GM19043 (cell line): Measurements from ENCODE around the gene ARHGAP19.

Experiments used
- ATAC-seq: cut with Tn5 transposase; IDR thresholded peaks from one replicate; pipeline ENCODE4 v1.9.1; 2021; ENCODE audit warnings: low read depth; ENCODE audit not compliant: unreplicated experiment

ARHGAP19 gene, protein sequence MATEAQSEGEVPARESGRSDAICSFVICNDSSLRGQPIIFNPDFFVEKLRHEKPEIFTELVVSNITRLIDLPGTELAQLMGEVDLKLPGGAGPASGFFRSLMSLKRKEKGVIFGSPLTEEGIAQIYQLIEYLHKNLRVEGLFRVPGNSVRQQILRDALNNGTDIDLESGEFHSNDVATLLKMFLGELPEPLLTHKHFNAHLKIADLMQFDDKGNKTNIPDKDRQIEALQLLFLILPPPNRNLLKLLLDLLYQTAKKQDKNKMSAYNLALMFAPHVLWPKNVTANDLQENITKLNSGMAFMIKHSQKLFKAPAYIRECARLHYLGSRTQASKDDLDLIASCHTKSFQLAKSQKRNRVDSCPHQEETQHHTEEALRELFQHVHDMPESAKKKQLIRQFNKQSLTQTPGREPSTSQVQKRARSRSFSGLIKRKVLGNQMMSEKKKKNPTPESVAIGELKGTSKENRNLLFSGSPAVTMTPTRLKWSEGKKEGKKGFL

DNA sequence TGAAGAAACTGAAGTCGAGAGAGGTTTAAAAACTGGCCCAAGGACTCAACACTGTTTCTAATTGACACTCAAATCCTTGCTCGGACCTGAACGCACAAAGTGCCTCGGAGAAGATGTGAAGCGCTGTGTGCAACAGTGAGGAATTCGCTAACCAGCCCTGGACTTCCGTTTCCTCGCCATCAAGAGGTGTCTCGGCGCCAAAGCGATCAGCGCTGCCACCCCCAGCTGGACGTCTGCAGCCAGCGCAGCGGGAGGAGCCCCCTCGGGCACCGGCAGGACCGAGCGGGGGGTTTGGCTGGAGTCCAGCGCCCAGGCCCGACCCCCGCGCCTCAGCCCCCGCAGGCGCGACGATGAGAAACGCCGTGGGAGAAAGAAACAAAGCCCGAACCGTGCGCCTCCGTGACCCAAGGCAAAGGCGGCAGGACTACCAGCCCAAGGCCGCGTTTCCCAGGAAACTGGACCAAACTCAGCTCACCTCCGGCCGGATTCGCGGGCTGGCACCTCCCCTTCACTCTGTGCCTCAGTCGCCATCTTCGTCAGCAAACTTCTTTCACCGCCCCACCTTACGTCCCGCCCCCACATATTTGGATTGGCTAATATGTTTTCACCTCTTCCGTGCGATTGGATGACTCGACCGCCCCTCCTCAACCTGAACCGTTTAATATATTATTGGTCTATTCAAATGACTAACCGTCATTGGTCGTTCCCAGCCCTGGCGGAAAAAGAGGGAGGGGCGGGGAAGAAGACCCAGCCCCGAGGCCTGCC, at the start of gene ARHGAP19:
Gene ARHGAP19 (minus strand): TSS at position 541 of the 765 bp plus-strand sequence. CDS start 10 bp downstream, at position 531.
- ATAC-seq = peak; percentile 96

DNA sequence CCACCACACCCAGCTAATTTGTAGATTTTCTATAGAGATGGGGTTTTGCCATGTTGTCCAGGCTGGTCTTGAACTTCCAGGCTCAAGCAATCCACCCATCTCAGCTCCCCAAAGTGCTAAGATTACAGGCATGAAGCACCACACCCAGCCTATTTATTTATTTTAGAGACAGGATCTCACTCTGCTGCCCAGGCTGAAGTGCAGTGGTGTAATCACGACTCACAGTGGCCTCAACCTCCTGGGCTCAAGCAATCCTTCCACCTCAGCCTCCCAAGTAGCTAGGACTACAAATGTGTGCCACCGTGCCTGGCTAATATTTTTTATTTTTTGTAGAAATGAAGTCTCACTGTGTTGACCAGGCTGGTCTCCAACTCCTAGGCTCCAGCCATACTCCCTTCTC, 49.0 kb upstream of the ARHGAP19 start:
- ATAC-seq = no peak

DNA sequence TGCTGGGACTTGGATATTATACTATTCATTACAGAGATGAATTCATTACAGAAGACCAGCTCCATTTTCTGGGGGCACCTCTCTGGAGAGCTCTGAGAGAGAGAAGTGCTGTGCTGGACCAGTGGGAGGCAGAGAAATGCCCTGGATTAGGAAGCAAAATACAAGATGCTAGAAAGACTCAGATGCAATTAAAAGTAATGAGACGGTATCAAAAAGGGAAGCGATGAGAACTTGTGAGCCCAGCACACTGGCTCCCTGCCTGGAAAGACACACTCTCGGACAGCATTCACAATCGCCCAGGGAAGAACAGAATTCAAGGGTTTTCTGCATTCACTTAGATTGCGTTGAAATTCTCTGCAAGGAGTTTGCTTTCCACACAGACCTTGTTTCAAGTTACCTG, 45.6 kb upstream of the ARHGAP19 start:
- no peak for ATAC-seq

DNA sequence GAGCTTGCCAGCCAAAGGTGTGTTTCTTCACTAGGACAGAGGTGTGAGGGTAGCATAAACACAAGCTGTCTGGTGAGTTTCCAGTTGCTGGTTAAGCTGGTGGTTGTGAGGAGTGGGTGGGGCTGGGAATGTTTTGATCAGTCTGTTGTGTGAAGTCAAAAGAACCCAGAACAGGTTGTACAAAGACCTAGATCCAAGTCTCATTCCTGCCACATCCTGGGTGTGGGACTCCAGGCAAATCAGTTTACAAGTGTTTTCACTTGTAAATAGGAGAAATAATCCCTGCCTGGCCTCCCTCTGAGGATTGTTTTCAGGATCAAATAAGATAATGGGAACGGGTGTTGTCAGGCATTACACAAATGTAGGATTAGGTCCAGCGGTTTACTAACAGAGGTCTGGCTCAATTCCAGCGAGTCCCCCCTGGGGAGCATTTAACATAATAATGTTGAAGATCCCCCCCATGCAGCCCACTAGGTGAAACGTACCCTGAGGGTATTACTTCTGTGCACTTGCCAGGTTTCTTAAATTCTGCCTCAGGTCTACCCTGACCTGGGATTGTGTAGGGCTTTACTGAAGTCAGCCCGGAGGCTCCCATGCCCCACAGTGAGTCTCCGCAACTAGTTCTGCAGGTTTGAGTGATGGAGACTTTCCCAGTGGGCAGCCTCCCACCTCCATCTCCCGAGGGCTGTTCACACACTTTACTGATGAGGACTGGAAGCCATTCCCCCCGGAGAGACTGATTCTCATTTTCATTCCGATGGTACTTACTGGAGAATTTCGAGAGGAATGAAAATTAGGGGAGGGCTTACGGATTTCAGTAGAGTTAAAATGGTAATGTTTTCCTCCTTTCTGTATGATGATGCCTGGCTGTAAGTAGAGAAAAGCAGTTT, 44.8 kb upstream of the ARHGAP19 start:
- ATAC-seq = no peak

DNA sequence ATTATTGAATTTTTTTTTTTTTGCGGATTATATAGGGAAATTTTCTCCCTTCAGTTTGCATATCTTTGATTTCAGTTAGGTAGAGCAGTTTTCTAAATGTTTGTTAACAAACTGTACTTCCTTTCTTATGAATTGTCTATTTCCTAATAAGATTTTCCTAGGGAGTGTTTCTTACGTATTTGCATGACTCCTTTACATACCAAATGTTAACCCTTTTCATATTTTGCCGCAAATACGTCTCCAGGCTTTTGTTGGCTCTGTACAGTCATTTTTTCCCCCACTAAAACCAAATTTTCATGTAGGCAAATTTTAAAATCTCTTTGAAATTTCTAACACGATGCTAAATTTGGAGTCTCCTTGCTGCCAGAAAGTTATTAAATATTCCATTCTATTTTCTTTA, 44.0 kb upstream of the ARHGAP19 start:
- no peak for ATAC-seq

DNA sequence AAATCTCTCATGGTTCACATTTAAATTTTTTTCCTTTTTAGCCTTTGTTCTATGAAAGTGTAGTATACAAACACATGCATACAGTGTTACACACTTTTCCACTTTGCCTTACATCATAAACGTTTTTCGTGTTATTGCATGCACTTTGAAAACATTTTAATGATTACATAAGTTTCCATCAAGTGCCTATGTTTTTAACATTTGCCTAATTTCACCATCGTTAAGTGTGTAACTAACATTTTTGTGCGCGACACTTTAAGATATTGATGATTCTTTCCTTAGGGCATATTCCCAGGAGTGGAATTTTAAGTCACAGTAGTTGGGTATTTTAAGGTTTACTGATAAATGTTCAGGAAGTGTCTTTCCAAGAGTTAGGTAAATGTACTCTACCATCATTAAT, 43.6 kb upstream of the ARHGAP19 start:
- ATAC-seq = no peak

DNA sequence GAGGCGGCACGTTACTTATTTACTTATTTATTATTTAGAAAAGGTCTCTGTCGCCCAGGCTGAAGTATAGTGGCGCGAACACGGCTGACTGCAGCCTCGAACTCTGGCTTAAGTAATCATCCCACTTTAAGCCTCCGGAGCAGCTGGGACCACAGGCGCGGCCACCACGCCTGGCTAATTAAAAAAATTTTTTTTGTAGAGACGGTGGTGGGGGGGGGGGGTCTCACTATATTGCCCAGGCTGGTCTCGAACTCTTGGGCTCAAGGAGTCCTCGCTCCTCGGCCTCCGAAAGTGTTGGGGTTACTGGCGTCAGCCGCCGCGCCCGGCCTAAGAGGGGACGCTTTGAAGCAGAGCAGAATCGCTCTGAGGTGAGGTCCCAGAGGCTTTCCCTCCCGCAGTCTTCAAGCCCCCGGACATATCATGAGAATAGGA, 42.8 kb upstream of the ARHGAP19 start:
- ATAC-seq = no peak

DNA sequence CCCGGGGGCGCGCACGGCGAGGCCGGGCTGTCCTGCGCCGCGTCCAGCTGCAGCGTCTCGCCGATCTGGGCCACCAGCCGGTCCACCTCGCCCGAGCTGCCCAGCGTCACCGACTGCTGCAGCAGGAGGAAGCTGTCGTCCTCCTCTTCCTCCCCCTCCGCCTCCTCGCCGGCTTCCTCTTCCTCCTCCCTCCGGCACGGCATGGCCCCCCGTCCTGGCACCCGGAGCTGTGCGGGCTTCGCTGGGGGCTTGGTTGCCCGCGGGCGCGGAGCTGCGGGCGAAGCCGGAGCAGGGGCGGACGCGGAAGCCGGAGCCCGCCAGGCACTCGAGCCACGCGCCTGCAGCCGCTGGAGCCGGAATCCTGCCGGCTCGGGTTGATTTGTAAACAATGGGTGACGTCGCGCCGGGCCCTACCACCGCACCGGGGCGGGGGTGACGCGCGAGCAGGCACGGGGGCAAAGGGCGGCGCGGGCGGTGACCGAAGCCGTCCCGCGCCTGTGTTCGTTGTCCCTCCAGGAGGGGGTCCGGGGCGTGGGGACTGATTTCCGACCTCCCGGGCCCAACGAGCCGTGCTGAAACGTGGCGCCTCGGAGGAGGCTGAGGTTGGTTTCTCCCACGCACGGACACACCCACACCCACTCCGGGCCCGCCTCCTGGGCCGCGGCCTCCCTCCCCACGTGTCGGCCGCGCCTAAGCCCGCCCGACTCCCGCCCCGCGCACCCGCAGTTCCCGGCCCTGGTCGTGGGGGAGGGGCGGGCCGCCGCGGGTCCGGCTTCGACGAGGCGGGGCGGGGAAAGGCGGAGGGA, 42.1 kb upstream of the ARHGAP19 start, which contains the start of gene FRAT2:
Gene FRAT2 (minus strand): TSS at position 360 of the 806 bp plus-strand sequence. CDS start 157 bp downstream, at position 203.
- peak; percentile 79 for ATAC-seq

DNA sequence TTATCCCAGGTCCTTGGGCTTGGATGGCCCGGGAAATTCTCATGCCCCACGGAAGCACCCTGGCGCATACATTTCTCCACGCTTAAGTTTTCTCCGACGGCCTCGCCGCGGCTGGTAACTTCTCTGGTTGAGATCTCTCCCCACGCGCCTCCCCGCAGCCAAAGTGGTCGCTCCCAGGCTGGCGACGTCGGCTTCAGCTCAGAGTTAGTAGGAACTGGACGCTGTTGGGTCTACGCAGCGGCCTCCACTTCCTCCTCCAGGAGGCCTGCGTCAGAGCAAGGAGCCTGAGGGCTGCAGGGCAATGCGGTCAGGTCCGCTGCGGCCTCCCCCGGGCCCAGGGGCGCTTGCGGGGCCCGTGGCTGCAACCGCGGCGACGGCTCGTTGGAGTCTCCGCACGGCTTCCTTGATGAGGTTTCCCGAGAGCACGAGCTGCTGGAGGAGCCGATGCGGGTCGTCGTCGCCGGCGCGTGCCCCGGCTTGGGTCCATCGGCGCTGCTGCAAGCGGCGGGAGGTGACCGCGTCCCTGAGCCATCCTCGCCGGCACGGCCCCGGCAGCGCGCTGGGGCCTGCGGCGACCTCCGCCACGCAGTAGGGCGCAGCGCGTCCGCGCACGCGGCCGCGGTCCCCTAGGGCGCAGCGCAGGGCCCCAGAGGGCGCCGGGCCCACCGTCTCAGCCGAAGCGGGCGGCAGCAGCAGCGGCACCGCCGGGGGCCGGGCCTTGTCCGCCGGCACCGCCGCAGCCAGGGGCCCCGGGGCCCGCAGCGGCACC, 41.3 kb upstream of the ARHGAP19 start:
- ATAC-seq = no peak

DNA sequence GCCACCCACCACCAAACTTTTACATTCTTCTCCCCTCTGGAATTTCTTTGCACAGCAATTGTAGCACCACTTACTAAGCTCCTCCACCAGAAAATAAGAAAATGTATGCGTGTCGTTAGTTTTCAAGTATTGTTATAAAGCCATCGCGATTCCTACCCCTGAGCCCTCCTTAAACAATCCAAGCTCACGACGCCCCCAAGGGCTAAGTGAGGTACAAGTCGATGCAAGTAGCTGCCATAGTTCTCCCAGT, 40.8 kb upstream of the ARHGAP19 start:
- no peak for ATAC-seq

DNA sequence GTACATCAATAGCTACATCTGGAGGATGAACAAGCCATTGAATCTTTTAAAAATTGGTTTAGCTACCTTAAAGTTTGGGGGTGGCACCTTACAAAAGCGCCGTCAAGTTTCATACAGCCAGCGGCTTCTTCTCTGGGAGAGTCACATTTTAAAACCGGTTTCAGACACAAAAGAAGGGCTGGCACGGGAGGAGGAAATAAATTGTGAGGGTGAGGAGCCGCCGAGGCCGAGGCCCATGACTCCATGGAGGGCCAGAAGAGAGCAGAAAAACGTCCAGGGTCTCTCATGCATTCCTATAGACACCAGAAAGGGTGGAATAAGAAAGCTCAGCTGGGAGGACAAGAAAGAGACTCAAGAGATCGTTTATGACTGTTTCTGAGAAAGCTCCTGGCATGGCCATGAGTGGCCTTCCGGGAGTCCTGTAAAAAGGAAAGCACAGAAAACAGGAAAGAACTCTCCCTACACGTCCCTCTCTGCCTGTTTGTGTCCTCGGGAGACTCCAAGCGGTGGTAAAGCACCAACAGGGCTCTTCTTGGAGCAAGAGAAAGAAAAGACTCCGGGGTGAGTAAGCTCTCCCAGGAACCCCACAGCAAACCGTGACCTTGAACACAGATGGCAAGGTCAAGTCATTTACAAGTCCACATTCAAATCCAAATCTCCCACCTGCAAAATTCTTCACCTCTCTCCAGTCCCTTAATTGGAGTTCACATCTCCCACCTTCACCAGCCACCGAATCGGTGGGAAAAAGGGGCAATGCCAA, 40.3 kb upstream of the ARHGAP19 start:
- ATAC-seq = no peak

DNA sequence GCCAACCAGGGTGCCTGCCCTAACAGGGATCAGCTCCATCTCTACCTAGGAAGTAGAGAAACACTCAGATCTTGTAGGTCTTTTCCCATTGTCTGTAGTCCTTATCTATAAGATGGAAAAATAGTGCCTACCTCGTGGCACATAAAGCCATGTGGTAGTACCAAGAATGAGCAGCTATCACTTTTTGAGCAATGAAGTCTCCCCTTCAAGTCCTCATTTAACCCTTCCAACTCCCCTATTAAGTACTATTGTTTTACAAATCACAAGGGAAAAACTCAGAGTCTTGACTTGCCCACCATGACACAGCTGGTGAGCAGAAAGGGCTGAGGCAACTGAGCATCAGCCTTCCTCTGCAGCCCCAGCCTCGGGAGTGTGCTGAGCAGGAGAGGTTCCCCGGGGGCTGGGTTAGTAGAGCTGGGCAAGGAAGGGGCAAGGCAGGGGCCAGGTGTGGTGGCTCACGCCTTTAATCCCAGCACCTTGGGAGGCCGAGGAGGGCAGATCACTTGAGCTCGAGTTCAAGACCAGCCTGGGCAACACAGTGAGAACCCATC, 38.8 kb upstream of the ARHGAP19 start:
- no peak for ATAC-seq

DNA sequence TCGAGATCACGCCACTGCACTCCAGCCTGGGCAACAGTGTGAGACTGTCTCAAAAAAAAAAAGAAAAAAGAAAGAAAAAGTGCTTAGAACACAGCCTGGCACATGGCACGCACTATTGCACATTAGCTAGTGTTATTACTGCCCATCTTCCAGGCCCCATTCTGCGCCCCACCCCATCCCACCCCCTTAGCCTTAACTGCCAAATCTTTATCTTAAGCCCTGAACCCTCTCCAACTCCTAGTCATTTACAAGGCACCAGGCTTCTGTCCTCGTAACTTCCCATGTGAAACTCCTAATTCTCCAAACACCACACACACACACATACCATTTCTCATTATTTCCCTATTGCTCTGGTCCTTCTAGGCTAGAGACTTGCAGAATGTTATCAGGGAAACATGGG, 37.3 kb upstream of the ARHGAP19 start:
- no peak for ATAC-seq

DNA sequence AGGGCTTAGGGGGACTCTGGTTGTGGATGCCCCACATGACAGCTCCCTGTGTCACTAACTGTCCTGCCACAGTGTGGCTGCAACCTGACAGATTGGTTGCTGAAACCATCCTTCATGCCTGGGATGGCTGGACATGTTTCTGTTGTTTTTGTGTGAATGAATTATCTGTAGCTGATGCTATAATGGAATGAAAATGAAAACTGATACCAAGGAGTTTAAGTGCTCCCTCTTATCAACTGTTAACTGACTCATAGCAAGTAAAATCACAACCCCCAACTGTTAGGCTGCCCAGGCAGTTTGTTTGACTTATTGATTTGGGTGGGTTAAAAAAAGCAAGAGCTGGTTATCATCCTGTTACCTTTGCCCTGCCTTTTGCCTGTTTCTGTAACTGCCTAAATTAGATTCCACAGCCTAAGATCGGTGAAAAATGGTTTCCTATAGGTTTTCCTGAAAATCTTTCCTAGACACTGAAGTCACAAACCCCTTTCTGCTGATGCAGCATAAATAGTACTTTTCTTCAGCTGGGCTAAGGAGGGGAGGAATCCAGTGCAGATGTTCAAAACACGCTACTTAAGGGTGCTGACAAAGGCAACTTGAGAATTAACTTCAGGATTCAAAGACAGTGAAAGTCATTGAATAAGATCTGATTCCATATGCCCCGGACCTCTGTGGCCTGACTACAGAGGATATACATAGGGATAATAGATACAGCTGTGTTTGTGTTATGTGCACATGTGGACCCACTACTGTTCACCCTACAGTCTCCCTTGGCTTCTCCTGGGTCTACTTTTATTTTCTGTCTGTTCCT, 36.4 kb upstream of the ARHGAP19 start:
- ATAC-seq = no peak

DNA sequence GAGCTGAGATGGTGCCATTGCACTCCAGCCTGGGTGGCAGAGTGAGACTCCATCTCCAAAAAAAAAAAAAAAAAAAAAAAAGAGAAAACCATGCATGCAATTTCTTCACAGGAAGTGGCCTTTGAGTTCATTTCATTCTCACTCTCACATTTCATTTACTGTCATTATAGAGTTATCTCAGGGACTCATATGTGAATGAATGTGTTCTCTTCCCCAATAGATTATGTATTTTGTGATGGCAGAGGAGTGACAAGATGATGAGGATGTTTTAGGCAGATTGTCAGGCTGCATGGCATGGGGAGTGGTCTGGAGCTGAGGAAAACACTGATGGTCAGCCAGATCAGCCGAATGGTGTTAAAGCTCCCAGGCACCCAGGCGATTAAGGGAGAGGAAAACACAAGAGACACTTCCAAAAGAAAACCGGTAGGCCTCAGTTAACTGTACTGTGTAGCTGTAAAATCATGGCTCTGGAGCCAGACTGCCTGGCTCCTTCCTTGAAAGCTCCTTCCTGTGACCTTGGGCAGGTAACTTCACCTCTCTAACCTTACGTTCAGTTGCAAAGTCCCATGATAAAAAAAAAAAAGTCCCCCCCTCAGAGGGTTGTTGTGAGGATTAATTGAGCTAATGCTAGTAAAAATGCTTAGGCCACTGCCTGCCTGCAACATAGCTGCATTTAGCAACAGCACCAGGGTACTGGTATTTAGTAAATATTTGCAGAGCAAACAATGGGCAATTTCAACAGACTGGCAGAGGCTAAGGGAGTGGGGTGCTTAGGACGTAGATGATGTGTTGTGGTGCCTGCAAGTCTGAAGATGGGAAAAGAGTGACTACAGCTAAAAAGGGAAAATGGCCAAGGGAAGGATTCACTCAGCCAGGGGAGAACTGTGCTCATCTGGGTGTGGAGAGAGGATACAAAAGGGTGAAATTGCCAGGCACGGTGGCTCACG, 35.2 kb upstream of the ARHGAP19 start:
- ATAC-seq = no peak

DNA sequence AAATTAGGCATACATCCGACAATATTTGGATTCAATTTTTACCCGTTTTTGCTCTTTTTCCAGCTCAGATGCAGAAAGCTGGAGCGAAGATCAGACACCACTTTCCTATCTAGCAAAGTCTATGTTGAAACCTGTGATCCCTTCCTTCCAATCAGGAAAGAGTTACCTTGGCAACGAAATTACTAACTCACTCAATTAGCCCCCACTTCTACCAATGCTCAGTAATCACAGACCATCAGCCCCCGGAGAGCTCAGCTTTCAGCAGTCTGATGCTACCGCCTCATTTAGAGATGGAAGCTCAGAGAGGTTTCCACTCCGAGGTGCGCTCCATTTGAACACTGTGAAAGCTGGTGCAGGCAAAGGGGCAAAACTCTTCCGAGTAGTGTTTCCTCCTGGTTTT, 33.3 kb upstream of the ARHGAP19 start:
- no peak for ATAC-seq
